Superior temporal gyrus (tissue), 1 donor: ENCODE measurements around the gene TOMM6.
A peak's percentile ranks its signal among the peaks of the same experiment; 100 is the strongest.
"Not testable (repeated sequence)": the region's sequence is repeated elsewhere in the genome, so short reads cannot be mapped to it uniquely, and the experiment has no call there.

Source experiments
- DNase-seq: peaks from one replicate; pipeline ENCODE4 v3.0.0-alpha.2; 2016; ENCODE audit errors: extremely low spot score

Gene TOMM6

DNA sequence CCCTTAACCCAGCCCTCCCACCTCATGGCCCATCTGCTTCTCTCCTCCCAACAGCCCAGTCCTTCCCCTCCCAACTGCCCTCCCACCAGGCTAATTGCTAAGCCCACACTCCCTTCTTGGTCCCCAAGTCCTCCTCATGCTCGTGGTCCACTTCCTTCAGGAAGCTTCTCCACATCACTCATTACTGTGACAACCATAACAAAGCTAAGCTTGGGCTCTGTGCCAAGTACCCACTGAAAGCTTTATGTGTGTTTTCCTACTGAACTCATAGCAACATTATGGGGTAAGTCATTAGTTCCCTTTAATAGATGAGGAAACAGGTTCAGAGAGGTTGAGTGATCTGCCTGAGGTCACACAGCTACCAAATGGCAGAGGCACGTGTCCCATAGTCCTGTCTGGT is 24.0 kb upstream of the TOMM6 start:
- no peak for DNase-seq

DNA sequence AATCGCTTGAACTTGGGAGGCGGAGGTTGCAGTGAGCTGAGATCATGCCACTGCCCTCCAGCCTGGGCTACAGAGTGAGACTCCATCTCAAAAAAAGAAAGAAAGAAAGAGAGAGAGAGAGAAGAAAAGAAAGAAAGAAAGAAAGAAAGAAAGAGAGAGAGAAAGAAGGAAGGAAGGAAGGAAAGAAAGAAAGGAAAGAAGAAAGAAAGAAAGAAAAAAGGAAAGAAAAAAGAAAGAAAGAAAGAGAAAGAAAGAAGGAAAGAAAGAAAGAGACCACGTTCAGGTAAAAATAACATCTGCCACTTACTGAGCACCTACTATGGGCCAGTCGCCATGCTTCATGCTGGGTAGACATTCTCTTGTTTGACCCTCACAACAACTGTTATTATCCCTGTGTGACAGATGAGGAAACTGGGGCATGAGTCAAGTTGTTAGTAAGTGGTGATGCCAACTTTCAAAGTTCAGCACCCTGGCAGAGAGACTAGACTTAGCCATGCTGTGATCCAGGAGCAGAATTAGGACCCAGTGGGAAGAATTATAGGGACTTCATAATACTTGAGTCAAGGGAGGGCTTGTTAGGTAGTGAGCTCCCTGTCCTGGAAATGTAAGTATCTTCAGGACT is 21.3 kb upstream of the TOMM6 start:
- not testable (repeated sequence) for DNase-seq

- no peak for DNase-seq
Observed at GRCh38 chr6:41767112-41767833, 20.2 kb upstream of the TOMM6 start.

GRCh38 chr6:41768545-41769308 is 18.8 kb upstream of the TOMM6 start:
- no peak for DNase-seq

- no peak for DNase-seq
Observed at GRCh38 chr6:41769376-41769775, 18.1 kb upstream of the TOMM6 start.

DNA sequence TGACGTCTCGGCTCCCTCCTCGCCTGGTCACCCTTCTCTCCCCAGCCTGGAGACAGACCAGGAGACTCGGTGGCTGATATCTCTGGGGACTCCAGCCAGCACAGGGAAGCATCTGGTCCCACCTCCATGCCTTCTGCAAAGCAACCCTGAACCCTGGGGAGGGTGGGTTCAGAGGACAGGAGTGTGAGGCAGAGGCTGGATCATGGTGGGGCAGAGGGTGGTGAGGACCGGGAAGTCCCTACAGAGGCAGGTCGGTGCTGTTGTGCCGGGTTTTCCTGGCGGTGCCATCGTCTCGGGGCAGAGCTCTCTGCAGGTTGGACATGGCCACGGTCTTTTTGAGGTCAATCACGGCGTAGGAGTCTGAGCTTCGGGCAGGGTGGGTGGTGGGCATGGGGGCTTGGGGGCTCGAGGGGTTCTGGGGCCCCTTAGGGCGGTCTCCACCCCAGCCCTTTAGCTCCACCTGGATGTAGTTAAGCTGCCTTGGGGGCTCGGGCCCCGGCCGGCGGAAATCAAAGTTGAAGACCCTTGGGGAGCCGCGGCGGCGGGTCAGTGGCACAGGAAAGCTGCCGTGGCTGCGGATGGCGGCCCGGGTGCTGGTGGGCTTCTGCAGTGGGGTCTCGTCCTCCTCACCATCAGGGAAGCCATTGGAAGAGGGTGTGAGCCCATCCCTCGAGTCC is 17.0 kb upstream of the TOMM6 start:
- DNase-seq, result no peak

DNA sequence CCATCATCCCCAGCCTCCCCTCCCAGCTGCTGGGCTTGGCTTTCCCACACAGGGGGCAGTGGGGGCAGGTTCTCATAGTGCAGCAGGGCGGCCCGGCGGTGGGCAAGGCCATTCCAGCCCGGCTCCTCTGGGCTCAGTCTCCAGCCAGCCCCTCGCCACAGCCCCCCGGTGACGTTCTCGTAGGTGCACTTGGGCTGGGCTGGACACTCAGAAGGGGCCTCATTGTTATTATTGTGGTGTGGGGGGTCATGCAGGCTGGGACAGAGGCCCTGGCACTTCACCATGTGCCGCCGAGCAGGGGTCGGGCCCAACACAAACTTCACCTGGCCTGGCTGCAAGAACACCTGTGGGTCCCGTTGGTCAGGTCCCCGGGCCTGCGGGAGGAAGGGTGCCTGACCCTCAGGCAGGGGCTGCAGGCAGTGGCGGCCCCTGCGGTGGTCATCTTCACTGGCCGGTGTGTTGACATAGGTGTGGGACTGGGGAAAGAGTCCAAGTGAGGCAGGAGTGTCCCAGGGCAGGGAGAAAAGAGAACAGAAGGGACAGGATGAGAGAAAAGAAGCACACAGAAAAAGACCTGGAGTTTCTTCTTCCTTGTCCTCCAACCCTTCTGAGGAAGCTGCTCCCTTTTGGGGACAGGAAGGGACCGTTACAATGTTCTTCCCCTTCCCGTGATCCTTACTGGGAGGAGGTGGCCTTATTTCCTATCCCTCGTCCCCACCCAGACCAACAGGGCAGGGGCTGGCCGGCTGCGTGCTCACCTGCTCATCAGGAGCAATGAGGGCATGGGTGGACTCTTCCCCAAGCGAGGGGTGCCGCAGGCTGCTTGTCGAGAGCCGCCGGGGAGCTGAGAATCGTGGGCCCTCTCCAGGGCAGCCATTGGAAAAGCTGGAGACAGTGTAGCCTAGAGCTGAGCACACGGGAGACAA is 16.2 kb upstream of the TOMM6 start:
- no peak for DNase-seq

DNA sequence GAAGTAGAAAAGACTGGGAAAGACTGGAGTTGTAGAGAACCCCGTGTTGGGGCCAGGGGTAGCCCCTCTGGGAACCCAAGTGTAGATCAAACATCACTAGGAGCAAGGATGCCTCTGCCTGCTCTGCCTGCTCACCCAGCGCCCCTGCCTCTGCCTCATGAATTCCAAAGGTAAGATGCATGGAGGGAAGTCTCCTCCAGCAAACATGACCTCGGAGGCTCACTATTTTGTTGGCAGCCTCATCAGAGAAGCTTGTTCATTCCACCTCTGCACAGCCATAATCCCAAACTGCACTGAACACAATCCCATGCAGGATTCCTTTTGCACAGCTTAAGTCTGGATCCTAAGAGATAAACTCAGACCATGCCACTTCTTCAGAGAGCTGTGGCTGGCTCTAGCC is 12.7 kb upstream of the TOMM6 start:
- DNase-seq, result no peak

DNA sequence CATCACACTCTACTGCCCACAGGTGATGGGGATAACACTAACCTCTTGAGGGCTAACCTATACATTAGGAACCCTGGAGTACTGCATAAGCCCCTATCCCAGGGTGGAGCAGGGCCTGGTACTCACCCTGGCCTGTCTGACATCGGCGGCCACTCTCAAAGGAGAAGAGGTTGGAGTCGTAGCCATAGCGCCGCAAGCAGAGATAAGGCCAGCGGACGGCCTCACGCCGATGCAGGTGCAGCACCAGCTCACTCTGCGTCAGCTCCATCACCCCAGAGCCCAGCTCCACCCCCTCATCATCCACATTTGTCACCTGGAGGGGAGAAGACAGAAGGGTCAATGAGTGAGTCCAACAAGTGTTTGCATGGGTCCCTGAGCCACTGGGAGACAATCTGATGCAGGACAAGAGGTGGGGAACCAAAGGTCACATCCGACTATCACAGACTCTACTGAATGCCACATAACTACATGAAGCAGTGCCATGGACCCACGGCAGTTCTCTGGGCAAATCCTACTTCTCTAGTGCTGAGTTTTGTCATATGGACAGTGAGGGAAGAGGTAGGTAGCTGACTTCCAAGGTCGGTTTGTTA is 12.1 kb upstream of the TOMM6 start:
- no peak for DNase-seq

DNA sequence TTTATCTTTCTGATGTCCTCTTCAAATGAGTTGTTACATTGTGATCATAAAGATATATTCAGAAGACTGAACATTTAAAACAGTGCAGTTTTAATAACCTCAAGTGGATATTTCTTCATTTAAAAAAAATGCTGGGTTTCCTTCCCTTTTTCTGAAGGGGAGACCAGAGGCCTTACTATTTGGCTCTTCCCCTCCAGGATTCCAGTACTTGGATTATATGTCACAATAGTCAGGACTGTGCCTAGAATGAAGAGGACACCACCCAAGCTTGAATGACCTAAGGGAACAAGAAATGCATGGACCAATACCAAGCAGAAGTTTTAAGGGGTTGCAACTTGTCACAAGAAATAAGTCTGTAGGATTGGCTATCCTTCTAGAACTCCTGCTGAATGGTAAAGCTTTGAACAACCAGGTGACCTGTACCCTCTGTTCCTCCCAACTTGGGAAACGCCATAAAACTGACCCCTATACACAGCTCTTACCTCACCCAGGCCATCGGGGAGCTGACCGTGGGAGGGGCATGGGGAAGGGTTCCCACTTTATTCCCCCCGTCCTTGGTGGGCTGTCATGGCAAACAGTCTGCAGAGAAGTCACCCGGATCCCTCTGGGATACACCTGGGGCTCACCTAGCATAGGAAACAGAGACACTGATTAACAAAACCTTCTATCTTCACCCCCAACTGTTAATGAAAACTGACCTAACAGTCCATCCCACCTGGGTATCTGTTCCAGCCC is 9.8 kb upstream of the TOMM6 start:
- DNase-seq, result no peak

GRCh38 chr6:41778895-41779294 is 8.6 kb upstream of the TOMM6 start:
- no peak for DNase-seq

- no peak for DNase-seq
Observed at GRCh38 chr6:41779336-41779735, 8.2 kb upstream of the TOMM6 start.

DNA sequence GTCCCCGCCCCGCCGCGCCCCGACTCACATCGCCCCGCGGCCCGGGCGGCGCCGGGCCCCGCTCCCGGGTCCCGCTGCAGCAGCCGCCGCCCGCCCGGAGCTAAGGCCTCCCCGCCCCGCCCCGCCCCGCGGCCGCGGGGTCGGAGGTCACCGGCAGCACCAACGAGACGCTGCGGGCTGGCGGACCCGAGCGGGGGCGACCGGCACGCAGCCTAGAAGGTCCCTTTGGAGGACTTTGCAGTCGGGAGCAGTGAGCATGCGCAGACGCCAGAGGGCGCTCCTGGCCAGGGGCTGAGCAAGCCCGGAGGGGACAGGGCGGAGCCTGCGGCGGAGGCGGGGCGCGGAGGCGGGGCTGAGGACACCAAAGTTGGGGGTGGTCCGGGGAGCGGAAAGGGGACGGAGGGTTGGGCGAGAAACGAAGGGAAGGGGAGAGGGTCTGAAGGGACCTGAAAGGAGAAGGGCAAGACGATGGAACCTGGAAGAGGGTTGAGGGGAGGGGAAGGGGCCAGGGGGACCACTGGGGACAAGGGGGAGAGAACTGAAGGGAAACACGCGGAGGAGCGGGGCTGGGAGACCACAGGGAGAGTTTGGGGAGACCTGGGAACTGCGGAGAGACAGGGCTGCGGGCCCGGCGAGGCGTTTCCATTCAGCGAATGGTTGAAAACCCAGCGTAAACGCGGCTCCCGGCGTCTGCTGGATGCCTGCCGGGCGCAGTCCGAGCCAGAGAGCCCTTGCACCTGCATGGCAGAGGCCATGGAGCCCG is 7.5 kb upstream of the TOMM6 start, which contains the start of gene FRS3:
TSS of gene FRS3 (minus strand) at position 113 of the 763 bp plus-strand sequence. CDS start 2,913 bp downstream, outside the sequence.
- peak; percentile 99 for DNase-seq

DNA sequence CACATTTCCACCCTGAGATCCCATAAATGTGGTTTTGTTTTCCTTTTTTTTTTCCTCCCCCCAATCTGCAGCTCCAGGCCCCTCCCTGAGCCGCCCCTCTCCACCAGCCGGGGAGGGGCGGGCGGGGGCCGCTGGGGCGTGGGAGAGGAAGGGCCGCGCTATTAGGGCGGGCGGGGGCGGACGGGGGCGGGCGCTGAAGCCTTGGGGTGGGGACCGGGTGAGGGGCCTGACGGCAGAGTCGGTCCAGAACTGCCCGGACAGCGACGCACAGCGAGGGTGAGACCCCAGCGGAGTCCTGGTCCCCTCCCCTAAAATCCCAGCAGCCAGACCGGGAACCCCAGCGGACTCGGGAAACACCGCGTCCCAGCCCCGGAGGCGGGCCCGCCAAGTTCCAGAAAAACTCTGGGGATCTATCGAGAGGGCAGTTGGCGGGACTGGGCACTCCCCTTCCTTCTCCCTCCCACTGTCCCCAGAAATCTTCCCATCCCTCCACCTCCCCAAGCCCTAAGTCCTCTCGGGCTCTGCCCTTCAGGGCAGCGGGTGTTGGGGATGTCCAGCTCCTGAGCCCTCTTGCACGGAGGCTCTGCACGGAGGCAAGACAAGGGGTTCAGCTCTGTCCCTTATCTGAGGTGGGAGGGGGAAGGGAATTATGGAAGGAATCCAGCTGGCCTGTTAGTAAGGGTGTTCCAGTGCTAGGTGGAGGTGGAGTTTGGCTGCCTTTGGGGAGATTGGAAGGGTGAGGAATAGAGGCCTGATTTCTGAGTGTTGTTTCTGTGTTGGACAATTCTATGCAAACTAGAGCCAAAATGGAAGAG is 6.7 kb upstream of the TOMM6 start, which contains the start of gene PRICKLE4:
TSS of gene PRICKLE4 (plus strand) at position 232 of the 815 bp plus-strand sequence. CDS start 2,692 bp downstream, outside the sequence.
- no peak for DNase-seq

GRCh38 chr6:41781366-41781730 is 6.1 kb upstream of the TOMM6 start:
- no peak for DNase-seq

DNA sequence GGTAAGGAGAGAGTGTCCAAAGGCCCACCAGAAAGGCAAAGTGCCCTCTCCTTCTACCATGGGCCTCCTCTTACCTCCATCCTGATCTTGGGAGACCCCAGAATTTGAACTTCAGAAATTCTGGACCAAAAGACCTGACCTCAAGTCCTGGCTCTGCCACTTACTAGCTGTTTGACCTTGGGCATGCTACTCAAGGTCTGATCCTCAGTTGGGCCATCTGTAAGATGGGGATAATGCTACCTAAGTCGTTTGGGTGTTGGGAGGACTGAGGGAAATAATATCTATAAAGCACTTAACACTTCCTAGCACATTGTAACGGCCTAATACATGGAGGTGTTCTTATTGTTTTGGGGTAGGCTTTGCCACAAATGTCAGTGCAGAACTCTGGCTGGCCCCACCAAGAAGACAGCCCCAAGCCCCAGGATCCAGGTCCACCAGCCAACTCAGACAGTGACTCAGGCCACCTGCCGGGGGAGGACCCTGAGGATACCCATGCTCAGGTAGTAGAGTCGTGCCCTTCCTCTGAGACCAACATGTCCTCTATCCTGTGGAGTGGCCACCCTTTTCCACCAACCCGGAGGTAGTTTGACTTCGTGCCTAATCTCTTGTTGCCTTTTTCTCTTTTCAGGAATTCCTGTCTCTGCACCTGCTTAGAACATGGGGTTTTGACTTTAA is 4.3 kb upstream of the TOMM6 start:
- no peak for DNase-seq

- DNase-seq, result no peak
Observed at GRCh38 chr6:41784581-41785171, 2.8 kb upstream of the TOMM6 start.
